Psoas muscle (tissue), 8 donors: ENCODE measurements around the gene ADCY5. TPM values are rescaled to one million over a fixed set of nuclear protein-coding genes. Genes with fewer than 3 reads are reported as not detected.

Experiments used
- ATAC-seq, 4 donors: fragments of 200-7000 bp; cut with Tn5 transposase; one replicate each; pipeline ENCODE4 v1.9.1; 2020; ENCODE audit warnings: moderate library complexity in 3 of 4, mild to moderate bottlenecking in 2 of 4
- DNase-seq, 2 donors: peaks; one replicate each; pipeline ENCODE4 v3.0.0-alpha.2; 2020
- H3K27ac ChIP-seq: fragments of 200-600 bp; one replicate; pipeline ENCODE4 v1.8.0; 2022
- H3K27me3 ChIP-seq, 3 donors: fragments of 200-600 bp in 1 of 3; one replicate each; pipeline versions ENCODE4 v1.6.1 to v1.8.0; 2013 to 2022; ENCODE audit warnings: low read length in 2 of 3, mild to moderate bottlenecking in 2 of 3, moderate library complexity in 1 of 3; ENCODE audit not compliant: insufficient read depth in 3 of 3
- H3K36me3 ChIP-seq, 2 donors: fragments of 200-600 bp in 1 of 2; one replicate each; pipeline versions ENCODE4 v1.6.1 to v1.8.0; 2013 to 2022; ENCODE audit warnings: low read depth in 1 of 2, mild to moderate bottlenecking in 1 of 2, moderate library complexity in 1 of 2; ENCODE audit not compliant: insufficient read depth in 1 of 2
- H3K4me1 ChIP-seq: fragments of 200-600 bp; one replicate; pipeline ENCODE4 v1.8.0; 2022
- H3K4me3 ChIP-seq: fragments of 200-600 bp; one replicate; pipeline ENCODE4 v1.8.0; 2022; ENCODE audit warnings: mild to moderate bottlenecking
- H3K9me3 ChIP-seq: fragments of 200-600 bp; one replicate; pipeline ENCODE4 v1.8.0; 2022
- WGBS, 3 donors: extraction: QIAGEN DNeasy Blood & Tissue Kit; methylation state at CpG; one replicate each; pipeline versions ENCODE4 v1.1.6 to v1.1.7; 2013; 5-methylcytosine and 5-hydroxymethylcytosine counted together
- intact Hi-C, 2 donors: fragments of 100-400 bp; cut with DNase I; formaldehyde crosslinking; loops; one replicate each; pipeline versions ENCODE4 v1.11.0 to v1.14.2; 2022
- polyA plus RNA-seq, 3 donors: library from polyadenylated mRNA; stranded (reverse); fragments of 200-250 nt; gene quantifications; one replicate each; pipeline ENCODE4 v1.2.3, GENCODE V29; 2013
- total RNA-seq, 4 donors: library from RNA; stranded (reverse); fragmentation: NEBNext Ultra II Directional in 2 of 4; extraction: Animal tissue kit (Norgen Biotek cat#: 25700) in 2 of 4; gene quantifications; one replicate each; pipeline versions ENCODE4 v1.2.1 to v1.2.4, GENCODE V29; 2021 to 2023
- TF ChIP-seq, protein P1 (sequence below): fragments of 200-600 bp; IDR thresholded peaks from one replicate; pipeline ENCODE4 v1.8.0; 2022; ENCODE audit warnings: antibody characterized with exemption
- donor health status: healthy with polysubstance abuse.
- donor health status: DM: no; HTN: no; CAD: no; lungs with moderate emphysema.
- donor health status: Bipolar disorder and iron deficiency.
- donor health status: healthy.
- donor health status: DM: yes; HTN: yes; CAD: no.
- donor health status: DM: no; HTN: no; CAD: no.
- donor health status: DM: no; HTN: no; CAD: no.
- donor health status: DM: yes; HTN: yes; CAD: no.

Gene ADCY5
- total and polyA plus RNA-seq, 7 donors = 1.0 to 4.4 (median 1.6) TPM

DNA sequence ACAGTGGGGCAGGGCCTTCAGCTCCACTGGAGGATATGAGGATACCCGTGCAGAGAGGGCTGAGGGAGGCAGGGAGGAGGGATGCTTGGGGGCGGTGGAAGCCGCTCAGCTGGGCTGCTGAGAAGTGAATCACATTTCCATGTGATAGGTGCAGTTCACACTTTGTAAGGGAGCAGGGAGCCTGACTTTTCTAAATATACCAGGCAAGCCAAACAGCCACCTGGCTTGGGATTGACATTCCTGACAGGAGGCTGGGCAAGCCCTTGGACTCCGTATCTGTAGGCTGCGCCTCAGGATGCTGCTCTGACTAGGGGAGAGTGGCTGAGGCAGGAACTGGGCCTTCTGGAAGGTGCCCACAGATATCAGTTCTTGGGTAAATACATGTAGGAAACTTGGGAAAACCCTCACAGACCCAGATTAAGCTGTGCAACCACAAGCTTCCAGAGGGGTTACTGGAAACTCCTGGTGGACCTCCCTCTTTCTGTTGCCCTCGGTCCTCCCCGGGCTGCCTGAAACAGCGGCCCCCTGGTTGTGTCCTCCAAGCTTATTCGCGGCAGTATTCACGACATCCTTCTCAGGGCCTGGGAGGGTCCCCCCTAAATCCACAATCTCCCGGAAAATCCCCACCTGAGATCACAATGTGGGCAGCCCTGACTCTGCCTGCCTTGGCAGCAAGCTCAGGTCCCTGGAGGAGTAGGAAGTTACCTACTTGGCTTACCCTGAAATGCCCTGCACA lies 33.0 kb upstream of the ADCY5 start:
- no peak for ATAC-seq
- no peak overlapping the region for H3K4me3 ChIP-seq
- TF ChIP-seq, protein P1, sequence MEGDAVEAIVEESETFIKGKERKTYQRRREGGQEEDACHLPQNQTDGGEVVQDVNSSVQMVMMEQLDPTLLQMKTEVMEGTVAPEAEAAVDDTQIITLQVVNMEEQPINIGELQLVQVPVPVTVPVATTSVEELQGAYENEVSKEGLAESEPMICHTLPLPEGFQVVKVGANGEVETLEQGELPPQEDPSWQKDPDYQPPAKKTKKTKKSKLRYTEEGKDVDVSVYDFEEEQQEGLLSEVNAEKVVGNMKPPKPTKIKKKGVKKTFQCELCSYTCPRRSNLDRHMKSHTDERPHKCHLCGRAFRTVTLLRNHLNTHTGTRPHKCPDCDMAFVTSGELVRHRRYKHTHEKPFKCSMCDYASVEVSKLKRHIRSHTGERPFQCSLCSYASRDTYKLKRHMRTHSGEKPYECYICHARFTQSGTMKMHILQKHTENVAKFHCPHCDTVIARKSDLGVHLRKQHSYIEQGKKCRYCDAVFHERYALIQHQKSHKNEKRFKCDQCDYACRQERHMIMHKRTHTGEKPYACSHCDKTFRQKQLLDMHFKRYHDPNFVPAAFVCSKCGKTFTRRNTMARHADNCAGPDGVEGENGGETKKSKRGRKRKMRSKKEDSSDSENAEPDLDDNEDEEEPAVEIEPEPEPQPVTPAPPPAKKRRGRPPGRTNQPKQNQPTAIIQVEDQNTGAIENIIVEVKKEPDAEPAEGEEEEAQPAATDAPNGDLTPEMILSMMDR = no peak
- DNase-seq = no peak
- H3K27me3 ChIP-seq = peaks cover 0 to 6% (median 0%) of the 10 kb centered on the region in 3 donors
- no peaks in the 10 kb centered on the region for H3K9me3 ChIP-seq
- no peaks in the 10 kb centered on the region for H3K36me3 ChIP-seq
- no peaks in the 10 kb centered on the region for H3K4me1 ChIP-seq
- intact Hi-C loops = no loop called here
- no peak overlapping the region for H3K27ac ChIP-seq
- WGBS, 3 donors = 84 to 86% (median 84%) methylated on average over 12 of the region's 12 CpGs

GRCh38 chr3:123481071-123481470 lies 32.2 kb upstream of the ADCY5 start:
- Histone ChIP-seq H3K4me1 (no peaks in the 10 kb centered on the region), H3K9me3 (no peaks in the 10 kb centered on the region), H3K27ac (no peak overlapping the region), H3K4me3 (no peak overlapping the region), H3K36me3 (no peaks in the 10 kb centered on the region), H3K27me3 (peaks cover 0 to 8% (median 0%) of the 10 kb centered on the region in 3 donors)
- DNase-seq (no peak), ATAC-seq (no peak)
- TF ChIP-seq, protein P1 = no peak
- intact Hi-C loops = no loop called here
- WGBS, 3 donors = 93 to 96% (median 93%) methylated on average over 7 of the region's 7 CpGs

DNA sequence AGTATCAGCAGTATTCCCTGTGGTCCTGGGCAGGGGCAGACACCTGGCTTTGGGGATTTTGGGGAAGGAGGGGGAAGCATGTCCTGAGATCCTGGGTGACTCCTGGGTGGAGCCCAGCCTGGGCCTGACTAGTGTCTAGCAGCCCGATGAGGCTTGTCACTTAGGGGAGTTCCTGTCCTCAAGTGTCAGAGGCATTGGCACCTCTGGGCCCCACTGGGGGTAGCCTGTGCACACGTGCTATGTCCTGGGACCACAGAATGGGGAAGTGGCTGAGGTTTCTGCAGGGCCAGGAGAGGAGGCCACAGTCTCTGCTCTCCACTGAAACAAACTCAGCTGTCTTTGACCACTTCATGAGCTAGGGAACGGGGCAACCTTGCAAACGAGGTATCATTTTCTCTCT lies 31.5 kb upstream of the ADCY5 start:
- ATAC-seq (no peak), DNase-seq (no peak)
- H3K4me1 ChIP-seq = no peaks in the 10 kb centered on the region
- H3K27ac ChIP-seq = no peak overlapping the region
- WGBS, 3 donors = 66 to 78% (median 73%) methylated on average over 4 of the region's 4 CpGs
- H3K36me3 ChIP-seq = no peaks in the 10 kb centered on the region
- peaks cover 0 to 8% (median 0%) of the 10 kb centered on the region in 3 donors for H3K27me3 ChIP-seq
- H3K9me3 ChIP-seq = no peaks in the 10 kb centered on the region
- H3K4me3 ChIP-seq = no peak overlapping the region
- TF ChIP-seq, protein P1 = no peak
- intact Hi-C loops = no loop called here

DNA sequence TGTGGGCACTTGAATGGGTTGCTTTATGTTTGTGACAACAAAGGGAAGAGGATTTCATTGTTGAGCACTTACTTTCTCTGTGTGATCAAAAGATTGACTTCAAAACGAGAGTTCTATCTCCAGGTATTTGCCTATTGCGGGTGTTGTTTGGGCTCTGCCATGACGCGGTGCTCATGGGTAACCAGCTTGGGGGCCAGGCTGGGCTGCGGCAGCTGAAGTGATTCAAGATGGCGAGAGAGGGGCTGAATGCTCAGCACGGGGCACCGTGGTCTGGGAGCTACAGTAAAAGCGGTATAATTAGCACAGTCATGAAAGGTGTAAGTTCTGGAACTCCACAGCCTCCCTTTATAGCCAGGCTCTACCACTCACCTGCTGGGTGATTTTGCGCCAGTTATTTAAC lies 31.0 kb upstream of the ADCY5 start:
- H3K36me3 ChIP-seq = no peaks in the 10 kb centered on the region
- H3K4me1 ChIP-seq = no peaks in the 10 kb centered on the region
- intact Hi-C loops = no loop called here
- DNase-seq (no peak), ATAC-seq (no peak)
- WGBS, 3 donors = 88 to 93% (median 92%) methylated on average over 10 of the region's 10 CpGs
- TF ChIP-seq, protein P1 = no peak
- peaks cover 0 to 8% (median 0%) of the 10 kb centered on the region in 3 donors for H3K27me3 ChIP-seq
- no peak overlapping the region for H3K4me3 ChIP-seq
- H3K9me3 ChIP-seq = no peaks in the 10 kb centered on the region
- no peak overlapping the region for H3K27ac ChIP-seq

DNA sequence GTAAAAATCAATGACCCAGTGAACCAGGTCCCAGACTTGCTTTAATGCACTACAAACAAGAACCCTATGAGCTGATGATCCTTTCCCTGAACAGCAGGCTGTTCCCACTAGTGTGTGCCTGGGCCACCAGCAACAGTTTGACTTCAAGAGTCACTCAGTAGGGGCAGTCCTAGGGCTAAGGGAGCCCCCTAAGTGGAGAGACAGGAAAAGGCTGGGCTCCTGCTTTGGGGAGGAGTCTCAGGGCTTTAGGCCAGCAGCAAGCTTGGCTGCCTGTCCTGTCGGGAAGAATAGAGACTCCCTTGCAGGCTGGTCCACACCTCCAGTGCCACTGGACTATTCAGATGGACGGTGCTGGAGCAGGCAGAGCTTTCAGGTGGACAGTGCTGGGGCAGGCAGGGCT lies 29.4 kb upstream of the ADCY5 start:
- DNase-seq (no peak), ATAC-seq (no peak)
- no peak overlapping the region for H3K4me3 ChIP-seq
- 27 to 32% (median 28%) methylated on average over 2 of the region's 2 CpGs for WGBS, 3 donors
- no peaks in the 10 kb centered on the region for H3K9me3 ChIP-seq
- intact Hi-C loops = no loop called here
- TF ChIP-seq, protein P1 = no peak
- no peak overlapping the region for H3K27ac ChIP-seq
- H3K4me1 ChIP-seq = no peaks in the 10 kb centered on the region
- peaks cover 0 to 8% (median 0%) of the 10 kb centered on the region in 3 donors for H3K27me3 ChIP-seq
- no peaks in the 10 kb centered on the region for H3K36me3 ChIP-seq
